Neutrophil (primary cell): Measurements from ENCODE around the gene NHS.

Experiments used
- H3K27ac ChIP-seq: fragments of 200-600 bp; sonication (generic); 2 replicates; pipeline ENCODE4 v1.5.1; 2016; ENCODE audit warnings: mild to moderate bottlenecking, moderate library complexity
- H3K27me3 ChIP-seq: fragments of 200-600 bp; sonication (generic); 2 replicates; pipeline ENCODE4 v1.6.0; 2016; ENCODE audit warnings: mild to moderate bottlenecking
- H3K36me3 ChIP-seq: fragments of 200-600 bp; sonication (generic); 2 replicates; pipeline ENCODE4 v1.5.1; 2017
- H3K4me1 ChIP-seq, 2 experiments: fragments of 200-600 bp in 1 of 2; sonication (generic) in 1 of 2; 1 replicate in 1 of 2; 2 replicates in 1 of 2; pipeline versions ENCODE4 v1.5.1 to v1.6.1; 2013 to 2016; ENCODE audit warnings: low read depth in 1 of 2, low read length in 1 of 2, mild to moderate bottlenecking in 1 of 2, moderate library complexity in 1 of 2; ENCODE audit not compliant: control insufficient read depth in 1 of 2, insufficient read depth in 1 of 2
- H3K4me3 ChIP-seq, 2 experiments: fragments of 200-600 bp in 1 of 2; sonication (generic) in 1 of 2; 1 replicate in 1 of 2; 2 replicates in 1 of 2; pipeline ENCODE4 v1.5.1; 2013 to 2016; ENCODE audit warnings: low read depth in 1 of 2, low read length in 1 of 2, mild to moderate bottlenecking in 1 of 2, moderate library complexity in 1 of 2
- H3K9me3 ChIP-seq: fragments of 200-600 bp; sonication (generic); 2 replicates; pipeline ENCODE4 v1.5.1; 2016
- TF ChIP-seq, protein P1 (sequence below): fragments of 200-600 bp; sonication (generic); IDR thresholded peaks from 2 replicates; pipeline ENCODE4 v1.5.1; 2016; ENCODE audit warnings: antibody characterized with exemption

The NHS gene

DNA sequence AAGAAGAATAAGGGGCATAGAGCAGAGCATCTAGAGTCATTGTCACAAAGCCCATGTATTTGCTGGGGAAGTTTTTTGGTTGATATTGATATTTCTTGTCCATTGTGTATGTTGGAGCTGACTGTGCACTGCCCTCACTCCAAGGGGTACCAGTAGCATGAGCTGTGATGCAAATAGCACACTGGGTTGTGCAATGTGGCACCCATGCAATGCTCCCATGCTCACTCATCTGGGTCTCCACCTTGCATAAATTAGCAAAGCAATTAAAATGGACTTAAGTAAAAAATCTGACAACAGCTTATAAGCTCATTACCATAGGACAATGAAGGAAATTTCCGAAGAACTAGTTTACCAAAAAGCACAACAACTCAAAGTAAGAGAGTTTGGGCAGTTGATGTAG, 87.9 kb downstream of the NHS start:
- TF ChIP-seq, protein P1, sequence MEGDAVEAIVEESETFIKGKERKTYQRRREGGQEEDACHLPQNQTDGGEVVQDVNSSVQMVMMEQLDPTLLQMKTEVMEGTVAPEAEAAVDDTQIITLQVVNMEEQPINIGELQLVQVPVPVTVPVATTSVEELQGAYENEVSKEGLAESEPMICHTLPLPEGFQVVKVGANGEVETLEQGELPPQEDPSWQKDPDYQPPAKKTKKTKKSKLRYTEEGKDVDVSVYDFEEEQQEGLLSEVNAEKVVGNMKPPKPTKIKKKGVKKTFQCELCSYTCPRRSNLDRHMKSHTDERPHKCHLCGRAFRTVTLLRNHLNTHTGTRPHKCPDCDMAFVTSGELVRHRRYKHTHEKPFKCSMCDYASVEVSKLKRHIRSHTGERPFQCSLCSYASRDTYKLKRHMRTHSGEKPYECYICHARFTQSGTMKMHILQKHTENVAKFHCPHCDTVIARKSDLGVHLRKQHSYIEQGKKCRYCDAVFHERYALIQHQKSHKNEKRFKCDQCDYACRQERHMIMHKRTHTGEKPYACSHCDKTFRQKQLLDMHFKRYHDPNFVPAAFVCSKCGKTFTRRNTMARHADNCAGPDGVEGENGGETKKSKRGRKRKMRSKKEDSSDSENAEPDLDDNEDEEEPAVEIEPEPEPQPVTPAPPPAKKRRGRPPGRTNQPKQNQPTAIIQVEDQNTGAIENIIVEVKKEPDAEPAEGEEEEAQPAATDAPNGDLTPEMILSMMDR: no peak
- H3K27ac ChIP-seq: no peak overlapping the region
- no peaks in the 10 kb centered on the region for H3K27me3 ChIP-seq
- no peaks in the 10 kb centered on the region for H3K4me1 ChIP-seq
- H3K36me3 ChIP-seq: no peaks in the 10 kb centered on the region
- no peak overlapping the region for H3K4me3 ChIP-seq
- H3K9me3 ChIP-seq: no peaks in the 10 kb centered on the region

DNA sequence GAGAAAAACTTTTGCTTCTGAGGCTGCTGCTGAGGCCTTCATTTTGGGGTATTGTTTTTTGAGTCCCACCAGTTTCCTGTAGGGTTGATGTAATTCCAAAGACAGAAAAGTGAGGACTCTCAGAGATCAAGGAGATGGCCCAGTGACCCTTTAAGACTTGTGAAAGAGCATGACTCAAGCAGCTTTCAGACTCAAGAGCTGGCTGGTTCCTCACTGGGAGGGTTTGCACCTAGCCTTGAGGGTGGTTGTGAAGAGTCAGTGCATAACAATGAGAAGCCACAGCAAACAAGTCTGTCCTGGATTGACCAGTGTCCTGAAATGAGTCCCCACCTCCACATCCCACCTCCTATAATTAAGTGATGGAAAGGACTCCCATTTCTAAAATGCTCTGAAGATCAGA, 89.2 kb downstream of the NHS start:
- TF ChIP-seq, protein P1: no peak
- no peaks in the 10 kb centered on the region for H3K4me1 ChIP-seq
- no peaks in the 10 kb centered on the region for H3K27me3 ChIP-seq
- no peaks in the 10 kb centered on the region for H3K9me3 ChIP-seq
- H3K36me3 ChIP-seq: no peaks in the 10 kb centered on the region
- H3K4me3 ChIP-seq: no peak overlapping the region
- no peak overlapping the region for H3K27ac ChIP-seq

DNA sequence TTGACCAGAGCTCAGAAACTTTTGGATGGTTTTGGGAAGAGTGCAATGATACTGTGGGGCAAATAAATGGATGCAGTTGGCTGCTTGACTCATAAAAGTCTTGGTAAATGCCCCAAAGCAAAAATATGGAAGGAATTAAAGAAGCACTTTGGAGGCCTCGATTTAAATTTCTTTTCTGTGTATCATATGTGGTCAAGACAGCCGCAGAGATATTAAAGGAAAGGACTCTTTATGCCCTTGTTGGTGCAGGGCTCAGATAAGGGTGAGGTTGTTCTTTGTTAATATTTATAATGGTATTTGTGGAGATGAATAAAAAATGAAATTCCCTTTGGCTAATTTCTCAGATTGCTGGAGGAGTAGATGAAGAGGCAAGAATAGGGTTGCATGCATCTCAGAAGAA, 90.2 kb downstream of the NHS start:
- H3K36me3 ChIP-seq: no peaks in the 10 kb centered on the region
- no peaks in the 10 kb centered on the region for H3K9me3 ChIP-seq
- no peak overlapping the region for H3K4me3 ChIP-seq
- H3K4me1 ChIP-seq: no peaks in the 10 kb centered on the region
- H3K27me3 ChIP-seq: no peaks in the 10 kb centered on the region
- no peak overlapping the region for H3K27ac ChIP-seq
- TF ChIP-seq, protein P1: no peak

DNA sequence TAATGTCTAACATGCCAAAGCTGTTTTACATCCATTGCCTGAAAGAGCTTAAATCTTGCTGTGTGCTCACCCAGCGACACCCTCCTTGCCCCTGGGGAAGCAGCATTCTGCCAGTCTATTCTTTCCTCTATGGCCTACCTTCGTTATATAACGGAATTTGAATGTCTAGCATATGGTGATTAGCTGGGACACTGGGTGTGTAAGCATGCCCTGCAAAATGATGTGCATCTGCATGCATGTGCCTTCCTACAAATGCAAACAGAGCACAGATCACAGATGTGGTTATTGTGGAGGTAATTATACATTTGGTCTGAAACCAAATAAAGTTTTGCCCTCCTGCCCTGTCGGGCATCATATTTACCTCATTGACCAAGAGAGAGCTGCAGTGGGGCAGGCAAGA, 90.8 kb downstream of the NHS start:
- no peaks in the 10 kb centered on the region for H3K27me3 ChIP-seq
- no peak overlapping the region for H3K27ac ChIP-seq
- no peak overlapping the region for H3K4me3 ChIP-seq
- H3K4me1 ChIP-seq: no peaks in the 10 kb centered on the region
- H3K9me3 ChIP-seq: no peaks in the 10 kb centered on the region
- no peaks in the 10 kb centered on the region for H3K36me3 ChIP-seq
- TF ChIP-seq, protein P1: no peak

DNA sequence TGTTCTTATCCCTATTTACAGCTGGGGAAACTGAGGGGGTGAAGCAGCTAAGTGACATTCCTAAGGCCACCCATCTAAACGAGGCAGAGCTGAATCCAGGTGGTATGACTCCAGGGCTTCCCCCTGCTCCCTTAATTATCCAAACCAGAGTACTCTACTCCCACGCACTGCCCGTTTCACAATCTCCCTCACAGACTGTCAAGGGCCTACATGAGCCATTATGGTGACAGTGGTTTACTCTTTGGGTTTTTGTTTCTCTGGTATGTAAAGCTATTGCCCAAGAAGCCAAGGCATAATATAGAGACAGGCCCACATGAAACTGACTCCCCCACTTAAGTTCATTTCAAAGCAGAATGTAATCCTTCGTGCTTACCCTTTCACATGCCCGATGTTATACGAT, 95.1 kb downstream of the NHS start:
- no peaks in the 10 kb centered on the region for H3K36me3 ChIP-seq
- no peaks in the 10 kb centered on the region for H3K4me1 ChIP-seq
- TF ChIP-seq, protein P1: no peak

DNA sequence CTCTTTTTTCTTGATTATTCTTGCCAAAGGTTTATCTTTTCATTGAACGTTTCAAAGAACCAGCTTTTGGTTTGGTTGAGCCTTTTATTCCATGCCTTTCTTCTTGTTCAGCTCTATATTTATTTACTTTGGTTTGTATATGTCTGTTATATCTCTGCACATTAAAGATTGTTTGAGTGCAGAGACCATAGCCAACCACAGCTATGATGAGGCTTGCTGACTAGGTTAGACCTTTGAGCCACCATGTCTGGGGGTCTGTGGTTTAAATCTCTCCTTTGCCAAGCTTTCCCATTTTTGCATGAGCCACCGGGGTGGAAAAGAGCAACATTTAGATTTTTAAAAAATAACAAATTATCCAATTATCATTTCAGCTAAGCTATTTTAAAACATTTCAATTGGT, 96.1 kb downstream of the NHS start:
- Histone ChIP-seq H3K4me3 (no peak overlapping the region), H3K4me1 (no peaks in the 10 kb centered on the region), H3K9me3 (no peaks in the 10 kb centered on the region), H3K36me3 (no peaks in the 10 kb centered on the region), H3K27me3 (no peaks in the 10 kb centered on the region), H3K27ac (no peak overlapping the region)
- TF ChIP-seq, protein P1: no peak

More for the DNA sequence above, 95.1 kb downstream of the NHS start:
- Histone ChIP-seq H3K27me3 (no peaks in the 10 kb centered on the region), H3K27ac (no peak overlapping the region), H3K9me3 (no peaks in the 10 kb centered on the region), H3K4me3 (no peak overlapping the region)
